HFFc6 (cell line): ENCODE data around the gene FNDC3B. TPM values are rescaled to one million over a fixed set of nuclear protein-coding genes. Genes with fewer than 3 reads are reported as not detected.
A peak's percentile ranks its signal among the peaks of the same experiment; 100 is the strongest.

Source experiments
- DNase-seq: peaks from one replicate; pipeline ENCODE4 v3.0.0-alpha.2; 2018
- H3K27ac Mint-ChIP-seq: 2 replicates; pipeline ENCODE4 v1.8.0; 2020; ENCODE audit warnings: mild to moderate bottlenecking, mixed read lengths
- H3K27me3 Mint-ChIP-seq: 2 replicates; pipeline ENCODE4 v1.8.0; 2021; ENCODE audit warnings: mild to moderate bottlenecking, moderate library complexity, mixed read lengths; ENCODE audit not compliant: insufficient read depth
- H3K36me3 Mint-ChIP-seq: 2 replicates; pipeline ENCODE4 v1.8.0; 2021; ENCODE audit warnings: low read depth, mixed read lengths
- H3K4me1 Mint-ChIP-seq: 2 replicates; pipeline ENCODE4 v1.8.0; 2020; ENCODE audit warnings: low read depth, mixed read lengths
- H3K4me3 Mint-ChIP-seq: 2 replicates; pipeline ENCODE4 v1.8.0; 2020; ENCODE audit warnings: mild to moderate bottlenecking, moderate library complexity, mixed read lengths
- H3K9me3 Mint-ChIP-seq: 2 replicates; pipeline ENCODE4 v1.8.0; 2020; ENCODE audit warnings: mild to moderate bottlenecking, mixed read lengths
- total RNA-seq, 6 experiments: library from RNA; stranded (reverse); fragmentation: NEBNext Ultra II Directional; extraction: Animal tissue kit (Norgen Biotek cat#: 25700); gene quantifications; 2 replicates in 1 of 6; 3 replicates in 5 of 6; pipeline ENCODE4 v1.2.3, GENCODE V29; 2021
- TF ChIP-seq, protein P1 (sequence below): fragments of 200-600 bp; sonication (generic); IDR thresholded peaks from 2 replicates; pipeline ENCODE4 v1.5.0; 2021; ENCODE audit warnings: antibody characterized with exemption, mild to moderate bottlenecking

The FNDC3B gene
- total RNA-seq, 6 experiments from 2014 or later = 133 to 192 (median 155) TPM

DNA sequence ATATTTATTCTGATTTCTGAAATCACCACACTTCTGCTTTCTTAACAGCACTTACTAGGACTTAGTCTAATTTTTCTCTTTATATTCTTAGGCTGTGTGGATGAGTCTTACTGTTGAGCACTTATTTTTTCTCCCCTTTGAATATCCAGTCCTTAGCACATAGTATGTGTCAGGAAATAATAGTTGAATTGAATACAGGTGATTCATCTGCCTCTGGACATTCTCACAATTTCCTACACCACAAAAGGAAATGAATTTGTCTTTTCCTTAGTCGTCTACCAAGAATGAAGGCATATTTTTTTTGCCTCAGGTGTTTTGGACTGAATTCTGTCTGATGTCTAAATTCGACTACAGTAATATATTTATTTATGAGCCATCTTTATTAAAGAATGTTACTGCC lies 204.6 kb downstream of the FNDC3B start:
- Mint-ChIP-seq H3K27ac (peak overlapping the region; percentile 42), H3K4me3 (no peak overlapping the region; the same call in 1 of the 2 replicates), H3K27me3 (peaks cover 1% of the 10 kb centered on the region; the same call in 1 of the 2 replicates), H3K9me3 (peaks cover 30% of the 10 kb centered on the region), H3K4me1 (peaks cover 47% of the 10 kb centered on the region), H3K36me3 (peaks cover 54% of the 10 kb centered on the region)
- TF ChIP-seq, protein P1, sequence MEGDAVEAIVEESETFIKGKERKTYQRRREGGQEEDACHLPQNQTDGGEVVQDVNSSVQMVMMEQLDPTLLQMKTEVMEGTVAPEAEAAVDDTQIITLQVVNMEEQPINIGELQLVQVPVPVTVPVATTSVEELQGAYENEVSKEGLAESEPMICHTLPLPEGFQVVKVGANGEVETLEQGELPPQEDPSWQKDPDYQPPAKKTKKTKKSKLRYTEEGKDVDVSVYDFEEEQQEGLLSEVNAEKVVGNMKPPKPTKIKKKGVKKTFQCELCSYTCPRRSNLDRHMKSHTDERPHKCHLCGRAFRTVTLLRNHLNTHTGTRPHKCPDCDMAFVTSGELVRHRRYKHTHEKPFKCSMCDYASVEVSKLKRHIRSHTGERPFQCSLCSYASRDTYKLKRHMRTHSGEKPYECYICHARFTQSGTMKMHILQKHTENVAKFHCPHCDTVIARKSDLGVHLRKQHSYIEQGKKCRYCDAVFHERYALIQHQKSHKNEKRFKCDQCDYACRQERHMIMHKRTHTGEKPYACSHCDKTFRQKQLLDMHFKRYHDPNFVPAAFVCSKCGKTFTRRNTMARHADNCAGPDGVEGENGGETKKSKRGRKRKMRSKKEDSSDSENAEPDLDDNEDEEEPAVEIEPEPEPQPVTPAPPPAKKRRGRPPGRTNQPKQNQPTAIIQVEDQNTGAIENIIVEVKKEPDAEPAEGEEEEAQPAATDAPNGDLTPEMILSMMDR = no peak
- peak; percentile 75 for DNase-seq

DNA sequence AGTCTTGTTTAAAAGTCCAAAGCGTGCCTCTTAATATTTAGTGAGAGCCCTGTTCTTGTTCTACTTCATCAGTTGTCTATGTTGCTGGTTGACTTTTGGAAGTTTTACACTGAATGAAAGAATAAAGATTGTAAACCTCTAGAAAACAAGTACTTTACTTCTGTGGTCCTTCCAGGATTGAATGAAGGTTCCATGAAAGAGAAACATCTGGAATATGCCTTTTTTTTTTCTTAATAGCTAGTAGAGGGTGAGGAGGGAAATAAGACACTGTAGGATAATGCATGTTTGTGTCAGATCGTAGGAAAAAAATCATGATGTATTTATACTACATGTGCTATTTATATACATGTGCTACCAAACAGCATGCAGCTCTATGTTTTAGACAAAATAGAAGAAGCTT lies 205.9 kb downstream of the FNDC3B start:
- Mint-ChIP-seq H3K27me3 (peaks cover 1% of the 10 kb centered on the region; the same call in 1 of the 2 replicates), H3K4me1 (peaks cover 55% of the 10 kb centered on the region), H3K9me3 (peaks cover 30% of the 10 kb centered on the region), H3K4me3 (no peak overlapping the region), H3K27ac (no peak overlapping the region), H3K36me3 (peaks cover 52% of the 10 kb centered on the region)
- no peak for DNase-seq
- TF ChIP-seq, protein P1 = no peak

DNA sequence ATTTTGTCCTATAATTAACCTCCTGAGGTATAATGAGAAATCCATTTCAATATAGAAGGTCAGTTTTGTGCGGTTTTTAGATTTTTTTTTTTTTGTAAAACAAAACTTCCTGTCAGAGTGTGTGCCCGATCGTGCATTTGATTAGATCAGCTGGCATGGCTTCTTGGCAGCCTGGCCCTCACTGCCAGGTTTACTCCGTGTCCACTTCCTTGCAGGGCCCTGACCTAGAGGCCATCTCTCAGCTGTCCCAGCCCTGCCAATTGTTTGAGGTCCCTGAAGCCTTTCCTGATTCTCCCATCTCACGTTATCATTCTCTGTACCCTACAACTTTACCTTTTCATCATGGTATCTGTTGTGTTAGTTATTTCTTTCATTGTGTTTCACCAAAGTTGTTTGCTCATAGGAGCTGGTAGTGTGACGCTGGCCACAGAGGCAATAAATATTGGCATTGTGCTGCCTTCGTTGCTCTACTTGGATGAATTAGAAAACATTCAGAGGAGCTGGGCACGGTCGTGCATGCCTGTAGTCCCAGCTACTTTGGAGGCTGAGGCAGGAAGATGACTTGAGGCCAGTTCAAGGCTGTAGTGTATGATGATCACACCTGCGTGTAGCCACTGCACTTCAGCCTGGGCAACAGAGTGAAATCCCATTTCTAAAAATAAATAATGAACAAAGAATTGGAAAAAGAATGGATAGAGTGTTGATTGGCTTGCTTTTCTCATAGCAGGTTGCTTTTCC lies 206.9 kb downstream of the FNDC3B start:
- peaks cover 25% of the 10 kb centered on the region for H3K9me3 Mint-ChIP-seq
- TF ChIP-seq, protein P1 = no peak
- H3K4me3 Mint-ChIP-seq = no peak overlapping the region
- no peak overlapping the region; the same call in 1 of the 2 replicates for H3K27ac Mint-ChIP-seq
- H3K4me1 Mint-ChIP-seq = peaks cover 57% of the 10 kb centered on the region
- H3K36me3 Mint-ChIP-seq = peaks cover 46% of the 10 kb centered on the region
- DNase-seq = no peak
- H3K27me3 Mint-ChIP-seq = peaks cover 1% of the 10 kb centered on the region; the same call in 1 of the 2 replicates

DNA sequence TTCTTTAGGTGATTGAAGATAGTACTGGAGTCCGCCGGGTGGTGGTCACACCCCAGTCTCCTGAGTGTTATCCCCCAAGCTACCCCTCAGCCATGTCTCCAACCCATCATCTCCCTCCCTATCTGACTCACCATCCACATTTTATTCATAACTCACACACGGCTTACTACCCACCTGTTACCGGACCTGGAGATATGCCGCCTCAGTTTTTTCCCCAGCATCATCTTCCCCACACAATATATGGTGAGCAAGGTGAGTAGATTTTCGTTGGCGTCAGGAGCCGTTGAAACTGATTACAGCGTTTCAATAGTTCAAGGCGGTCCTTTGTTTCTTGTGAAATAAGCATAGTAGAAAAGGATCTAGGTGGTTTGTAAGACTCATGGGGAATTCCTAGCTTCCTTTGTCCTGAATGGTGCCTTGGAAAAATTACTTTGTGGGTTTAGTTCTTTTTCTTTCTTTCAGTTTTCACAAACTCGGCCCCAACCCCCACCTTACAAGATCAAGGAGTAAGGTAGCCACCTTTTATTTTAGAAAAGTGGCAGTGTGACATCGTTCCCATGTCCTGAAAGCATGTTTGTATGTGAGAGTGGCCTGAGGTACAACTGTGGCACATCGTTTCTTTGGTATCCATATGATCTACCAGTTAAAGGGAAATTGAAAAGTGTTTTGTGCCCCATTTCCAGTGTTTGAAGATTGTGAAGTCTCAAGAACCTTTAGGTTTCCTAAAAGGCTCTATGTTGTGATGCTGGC lies 208.3 kb downstream of the FNDC3B start:
- no peak overlapping the region for H3K27ac Mint-ChIP-seq
- peaks cover 11% of the 10 kb centered on the region for H3K9me3 Mint-ChIP-seq
- H3K4me3 Mint-ChIP-seq = no peak overlapping the region
- DNase-seq = no peak
- H3K27me3 Mint-ChIP-seq = no peaks in the 10 kb centered on the region
- H3K4me1 Mint-ChIP-seq = peaks cover 58% of the 10 kb centered on the region
- H3K36me3 Mint-ChIP-seq = peaks cover 42% of the 10 kb centered on the region
- TF ChIP-seq, protein P1 = no peak

DNA sequence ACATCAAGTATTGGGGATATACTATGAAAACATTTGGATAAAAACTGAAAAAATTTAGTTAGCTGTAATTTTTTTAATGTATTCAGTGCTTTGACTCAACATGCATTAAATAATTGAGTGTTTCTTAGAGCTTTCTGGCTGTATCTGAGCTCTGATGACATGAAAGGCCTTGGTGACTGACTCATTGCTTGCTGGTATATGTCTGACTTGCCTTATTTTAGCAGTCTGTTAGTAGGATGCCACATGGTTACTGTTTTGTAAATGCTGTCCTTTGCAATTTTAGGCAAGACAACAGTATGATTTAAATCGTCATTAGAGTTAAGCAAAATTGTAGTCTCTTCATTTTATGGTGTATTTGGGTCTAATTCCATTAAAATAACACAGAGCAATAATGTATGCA lies 209.7 kb downstream of the FNDC3B start:
- Mint-ChIP-seq H3K9me3 (no peaks in the 10 kb centered on the region), H3K4me1 (peaks cover 53% of the 10 kb centered on the region), H3K27me3 (no peaks in the 10 kb centered on the region), H3K4me3 (no peak overlapping the region), H3K36me3 (peaks cover 37% of the 10 kb centered on the region), H3K27ac (peak overlapping the region; percentile 59)
- peak; percentile 65 for DNase-seq
- TF ChIP-seq, protein P1 = no peak
